ENCODE results near the gene TCF4.

TCF4 gene

GRCh38 chr18:55588111-55588869, at the start of gene TCF4:
Gene TCF4 (minus strand): TSS chr18:55588192. CDS start chr18:55587116, 1,076 bp downstream.
- DNase-seq (ENCODE audit: extremely low spot score): peak; percentile 27
- CTCF ChIA-PET: no interaction called here

GRCh38 chr18:55637204-55637603, 49.2 kb upstream of the TCF4 start:
- no peak for TF ChIP-seq CTCF (IDR thresholded peaks at IDR 0.05; ENCODE audit: control extremely low read depth, extremely low read depth, low read depth, missing control alignments)
- no peak for DNase-seq (ENCODE audit: extremely low spot score)
- ChIA-PET CTCF (no interaction called here), POLR2A (no interaction called here)

More at GRCh38 chr18:55588111-55588869, at the start of gene TCF4:
- POLR2A ChIA-PET: no interaction called here
- TF ChIP-seq CTCF (IDR thresholded peaks at IDR 0.05; ENCODE audit: control extremely low read depth, extremely low read depth, low read depth, missing control alignments): no peak

GRCh38 chr18:55635439-55635838, 47.4 kb upstream of the TCF4 start:
- no peak for DNase-seq (ENCODE audit: extremely low spot score)
- no peak for TF ChIP-seq CTCF (IDR thresholded peaks at IDR 0.05; ENCODE audit: control extremely low read depth, extremely low read depth, low read depth, missing control alignments)
- CTCF ChIA-PET: no interaction called here
- POLR2A ChIA-PET: no interaction called here

- DNase-seq (ENCODE audit: extremely low spot score): no peak
- no peak for TF ChIP-seq CTCF (IDR thresholded peaks at IDR 0.05; ENCODE audit: control extremely low read depth, extremely low read depth, low read depth, missing control alignments)
- ChIA-PET POLR2A (no interaction called here), CTCF (no interaction called here)
Observed at GRCh38 chr18:55634545-55634944, 46.6 kb upstream of the TCF4 start.

- POLR2A ChIA-PET: no interaction called here
- TF ChIP-seq CTCF (IDR thresholded peaks at IDR 0.05; ENCODE audit: control extremely low read depth, extremely low read depth, low read depth, missing control alignments): no peak
- DNase-seq (ENCODE audit: extremely low spot score): no peak
- CTCF ChIA-PET: no interaction called here
Observed at GRCh38 chr18:55633032-55633431, 45.0 kb upstream of the TCF4 start.

GRCh38 chr18:55629133-55629532, 41.1 kb upstream of the TCF4 start:
- CTCF ChIA-PET: no interaction called here
- no peak for DNase-seq (ENCODE audit: extremely low spot score)
- POLR2A ChIA-PET: no interaction called here
- TF ChIP-seq CTCF (IDR thresholded peaks at IDR 0.05; ENCODE audit: control extremely low read depth, extremely low read depth, low read depth, missing control alignments): no peak
